ENCODE data around the gene MAGEB5.
"Not testable (repeated sequence)": the region's sequence is repeated elsewhere in the genome, so short reads cannot be mapped to it uniquely, and the experiment has no call there.

Gene MAGEB5

DNA sequence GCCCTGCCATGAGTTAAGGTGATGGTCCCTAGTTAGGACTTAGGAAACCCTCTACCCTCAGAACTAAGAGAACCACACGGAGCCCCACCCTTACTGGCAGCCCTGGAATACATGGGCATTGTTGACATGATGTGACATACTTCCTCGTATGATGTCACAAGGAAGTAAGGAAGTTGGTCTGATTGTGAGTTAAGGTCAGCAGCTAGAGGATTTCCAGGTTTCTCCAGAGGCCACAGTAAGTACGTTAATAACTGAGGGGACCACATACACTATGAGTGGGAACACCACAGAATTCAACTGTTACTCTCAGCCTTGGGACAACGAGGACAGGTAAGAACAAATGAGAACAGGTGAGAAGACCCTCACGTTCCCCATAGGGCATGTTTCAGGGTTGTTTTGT, at the start of gene MAGEB5:
Gene MAGEB5, plus strand, starts transcription at position 301 of the 400 bp plus-strand sequence. CDS start 1,133 bp downstream, outside the sequence.
- FAIRE-seq: no peak
- no peak for DNase-seq (ENCODE audit: insufficient read length, low spot score)
- TF ChIP-seq, protein P1, sequence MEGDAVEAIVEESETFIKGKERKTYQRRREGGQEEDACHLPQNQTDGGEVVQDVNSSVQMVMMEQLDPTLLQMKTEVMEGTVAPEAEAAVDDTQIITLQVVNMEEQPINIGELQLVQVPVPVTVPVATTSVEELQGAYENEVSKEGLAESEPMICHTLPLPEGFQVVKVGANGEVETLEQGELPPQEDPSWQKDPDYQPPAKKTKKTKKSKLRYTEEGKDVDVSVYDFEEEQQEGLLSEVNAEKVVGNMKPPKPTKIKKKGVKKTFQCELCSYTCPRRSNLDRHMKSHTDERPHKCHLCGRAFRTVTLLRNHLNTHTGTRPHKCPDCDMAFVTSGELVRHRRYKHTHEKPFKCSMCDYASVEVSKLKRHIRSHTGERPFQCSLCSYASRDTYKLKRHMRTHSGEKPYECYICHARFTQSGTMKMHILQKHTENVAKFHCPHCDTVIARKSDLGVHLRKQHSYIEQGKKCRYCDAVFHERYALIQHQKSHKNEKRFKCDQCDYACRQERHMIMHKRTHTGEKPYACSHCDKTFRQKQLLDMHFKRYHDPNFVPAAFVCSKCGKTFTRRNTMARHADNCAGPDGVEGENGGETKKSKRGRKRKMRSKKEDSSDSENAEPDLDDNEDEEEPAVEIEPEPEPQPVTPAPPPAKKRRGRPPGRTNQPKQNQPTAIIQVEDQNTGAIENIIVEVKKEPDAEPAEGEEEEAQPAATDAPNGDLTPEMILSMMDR (IDR thresholded peaks at IDR 0.05; ENCODE audit: insufficient read depth, missing control alignments): no peak

GRCh38 chrX:26192204-26192603, 23.8 kb upstream of the MAGEB5 start, which contains the start of gene MAGEB6:
TSS of gene MAGEB6 (plus strand) at chrX:26192440. CDS start at chrX:26193847, 1,407 bp downstream.
- FAIRE-seq (no peak), DNase-seq (ENCODE audit: insufficient read length, low spot score) (no peak)
- TF ChIP-seq, protein P1 (IDR thresholded peaks at IDR 0.05; ENCODE audit: insufficient read depth, missing control alignments): no peak

- TF ChIP-seq, protein P1 (IDR thresholded peaks at IDR 0.05; ENCODE audit: insufficient read depth, missing control alignments): no peak
- DNase-seq (ENCODE audit: insufficient read length, low spot score) (no peak), FAIRE-seq (no peak)
Observed at GRCh38 chrX:26203561-26203960, 12.4 kb upstream of the MAGEB5 start.

- FAIRE-seq; DNase-seq (ENCODE audit: insufficient read length, low spot score): not testable (repeated sequence)
Observed at GRCh38 chrX:26204717-26205116, 11.3 kb upstream of the MAGEB5 start.

DNA sequence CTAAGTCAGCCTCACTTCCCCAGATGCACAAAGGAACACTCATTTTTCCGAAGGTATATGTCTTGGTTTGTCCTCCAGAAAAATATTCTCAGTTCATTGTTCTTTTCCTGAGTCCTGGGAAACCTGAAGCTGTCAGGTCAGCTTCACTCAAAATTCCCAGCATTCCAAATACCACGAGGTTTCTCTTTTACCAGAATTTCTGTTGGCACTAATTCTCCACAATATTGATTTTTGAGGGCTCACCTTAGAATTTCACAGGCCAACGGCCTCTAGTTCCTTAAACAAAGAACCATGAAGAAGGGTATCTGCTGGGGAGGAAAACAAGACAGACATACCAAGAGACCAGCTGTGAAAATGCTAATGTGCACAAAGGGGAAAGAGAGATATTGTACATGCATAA, 8.0 kb upstream of the MAGEB5 start:
- TF ChIP-seq, protein P1 (IDR thresholded peaks at IDR 0.05; ENCODE audit: insufficient read depth, missing control alignments): no peak
- no peak for FAIRE-seq

GRCh38 chrX:26219351-26219750, 3.4 kb downstream of the MAGEB5 start:
- no peak for DNase-seq (ENCODE audit: insufficient read length, low spot score)

More for the DNA sequence above, 8.0 kb upstream of the MAGEB5 start:
- no peak for DNase-seq (ENCODE audit: insufficient read length, low spot score)

DNA sequence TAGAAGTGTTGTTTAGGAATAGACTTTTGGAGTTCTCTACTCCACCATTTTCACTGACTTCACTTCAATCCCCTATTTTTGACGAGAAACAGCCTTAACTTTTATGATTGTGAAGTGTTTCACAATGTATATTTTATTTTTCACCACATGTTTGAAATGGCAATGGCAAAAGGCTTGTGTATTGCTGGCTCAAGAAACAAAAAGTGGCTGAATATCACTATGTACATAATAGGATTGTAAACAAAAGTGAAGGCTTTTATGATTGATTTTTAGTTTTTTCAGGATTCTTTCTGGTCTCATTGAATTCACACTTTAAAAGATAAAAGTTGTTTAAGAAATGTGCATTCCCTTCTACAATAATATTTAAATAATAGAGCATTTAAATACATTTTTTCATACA, 18.2 kb downstream of the MAGEB5 start:
- FAIRE-seq: no peak
- no peak for DNase-seq (ENCODE audit: insufficient read length, low spot score)
- TF ChIP-seq, protein P1 (IDR thresholded peaks at IDR 0.05; ENCODE audit: insufficient read depth, missing control alignments): no peak

More at GRCh38 chrX:26219351-26219750, 3.4 kb downstream of the MAGEB5 start:
- no peak for FAIRE-seq
- TF ChIP-seq, protein P1 (IDR thresholded peaks at IDR 0.05; ENCODE audit: insufficient read depth, missing control alignments): no peak

DNA sequence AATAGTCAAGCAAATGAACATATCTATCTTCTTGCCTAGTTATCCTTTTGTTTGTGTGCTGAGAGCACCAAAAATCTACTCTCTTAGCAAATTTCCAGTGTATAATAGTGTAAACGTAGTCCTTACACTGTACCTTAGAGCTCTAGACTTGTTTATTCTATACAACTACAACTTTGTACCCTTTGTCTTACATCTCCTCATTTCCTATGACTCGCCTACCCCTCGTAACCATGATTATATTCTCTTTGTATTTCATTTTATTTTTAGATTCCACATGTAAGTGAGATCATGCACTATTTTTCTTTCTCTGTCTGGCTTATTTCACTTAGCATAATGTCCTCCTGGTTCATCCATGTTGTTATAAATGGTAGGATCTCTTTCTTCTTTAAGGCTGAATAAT, 37.6 kb downstream of the MAGEB5 start:
- TF ChIP-seq, protein P1 (IDR thresholded peaks at IDR 0.05; ENCODE audit: insufficient read depth, missing control alignments): no peak
- FAIRE-seq (no peak), DNase-seq (ENCODE audit: insufficient read length, low spot score) (no peak)
